Gastroesophageal sphincter (tissue), 3 donors: ENCODE data around the gene NCBP2.

ENCODE experiments used
- CTCF ChIP-seq, 4 experiments: fragments of 200-600 bp in 2 of 4; fragments of 450-650 bp in 2 of 4; sonication (generic) in 1 of 4; IDR thresholded peaks; one replicate each; pipeline ENCODE4 v1.5.1; 2017 to 2019; ENCODE audit warnings: antibody characterized with exemption in 4 of 4, mild to moderate bottlenecking in 2 of 4, moderate library complexity in 2 of 4
- EP300 ChIP-seq: sonication (generic); formaldehyde crosslinking; IDR thresholded peaks from one replicate; pipeline ENCODE4 v1.6.1; 2017; ENCODE audit warnings: antibody characterized with exemption, mild to moderate bottlenecking
- POLR2A ChIP-seq, 2 donors: fragments of 450-650 bp; IDR thresholded peaks; one replicate each; pipeline ENCODE4 v1.6.1; 2017; ENCODE audit warnings: antibody characterized with exemption in 2 of 2, mild to moderate bottlenecking in 2 of 2, moderate library complexity in 1 of 2
- POLR2AphosphoS5 ChIP-seq: sonication (generic); formaldehyde crosslinking; IDR thresholded peaks from one replicate; pipeline ENCODE4 v1.6.1; 2017; ENCODE audit warnings: antibody characterized with exemption

GRCh38 chr3:196920733-196921132 is 21.6 kb downstream of the NCBP2 start:
- TF ChIP-seq POLR2A (IDR thresholded peaks at IDR 0.05), result no peak
- no peak for TF ChIP-seq CTCF (IDR thresholded peaks at IDR 0.05)
- TF ChIP-seq POLR2AphosphoS5, result no peak
- TF ChIP-seq EP300, result no peak
